GM21360 (cell line): ENCODE data around the gene KLF16.

ENCODE experiments used
- ATAC-seq: cut with Tn5 transposase; IDR thresholded peaks from one replicate; pipeline ENCODE4 v1.9.1; 2021; ENCODE audit warnings: mild to moderate bottlenecking, moderate library complexity; ENCODE audit not compliant: unreplicated experiment

The KLF16 gene

DNA sequence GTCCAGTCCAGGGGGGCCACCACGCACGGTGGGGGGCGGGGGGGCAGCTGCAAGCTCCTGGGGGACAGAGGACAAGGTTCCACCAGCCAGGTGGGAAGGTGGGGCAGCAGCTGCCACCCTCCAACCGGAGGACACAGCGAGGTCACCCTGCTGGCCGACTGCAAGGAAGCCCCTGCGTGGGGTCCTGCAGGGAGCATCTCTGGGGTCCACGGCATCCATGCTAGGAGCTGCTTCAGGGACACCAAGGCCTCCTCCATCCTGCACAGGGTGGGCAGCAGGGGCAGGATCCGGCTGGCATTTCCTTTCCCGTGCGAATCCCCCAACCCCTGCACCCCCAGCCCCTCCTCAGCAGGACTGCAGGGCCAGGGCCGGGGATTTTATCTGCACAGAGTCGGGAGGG is 8.3 kb upstream of the KLF16 start:
- ATAC-seq = no peak

DNA sequence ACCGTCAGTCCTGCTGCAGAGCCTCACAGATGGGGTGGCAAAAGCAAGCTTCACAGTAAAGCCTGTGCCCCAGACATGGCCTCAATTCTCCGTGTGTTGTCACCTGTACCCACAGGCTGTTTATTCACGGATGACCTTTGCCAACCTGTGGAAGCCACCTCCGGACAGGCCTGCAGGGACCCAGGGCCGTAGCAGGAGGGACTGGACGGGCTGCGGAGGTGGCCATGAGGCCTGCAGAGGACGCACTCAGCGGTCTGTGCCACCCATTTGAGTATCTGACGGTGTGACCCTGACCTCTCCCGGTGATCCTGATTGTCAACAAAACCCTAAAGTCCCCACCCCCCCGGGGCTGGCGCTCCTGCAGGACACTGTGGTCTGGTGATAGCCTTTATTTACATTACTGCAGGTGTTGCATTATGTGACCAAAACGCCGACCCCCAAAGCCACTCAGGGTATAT is 7.8 kb upstream of the KLF16 start:
- no peak for ATAC-seq

DNA sequence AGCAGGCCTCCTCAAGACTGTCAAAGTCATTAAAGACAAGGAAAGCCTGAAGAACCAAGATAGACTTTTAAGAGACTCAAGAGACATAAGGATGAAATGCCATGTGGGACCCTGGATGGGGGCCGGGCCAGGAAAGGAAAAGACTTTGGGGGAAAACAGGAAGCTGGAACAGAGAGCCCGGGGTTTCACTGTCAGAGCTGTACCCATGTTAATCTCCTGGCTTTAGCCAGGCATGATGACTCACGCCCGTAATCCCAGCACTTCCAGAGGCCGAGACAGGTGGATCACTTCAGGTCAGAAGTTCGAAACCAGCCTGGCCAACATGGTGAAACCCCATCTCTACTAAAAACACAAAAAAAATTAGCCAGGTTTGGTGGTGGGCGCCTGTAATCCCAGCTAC is 5.6 kb upstream of the KLF16 start:
- no peak for ATAC-seq

DNA sequence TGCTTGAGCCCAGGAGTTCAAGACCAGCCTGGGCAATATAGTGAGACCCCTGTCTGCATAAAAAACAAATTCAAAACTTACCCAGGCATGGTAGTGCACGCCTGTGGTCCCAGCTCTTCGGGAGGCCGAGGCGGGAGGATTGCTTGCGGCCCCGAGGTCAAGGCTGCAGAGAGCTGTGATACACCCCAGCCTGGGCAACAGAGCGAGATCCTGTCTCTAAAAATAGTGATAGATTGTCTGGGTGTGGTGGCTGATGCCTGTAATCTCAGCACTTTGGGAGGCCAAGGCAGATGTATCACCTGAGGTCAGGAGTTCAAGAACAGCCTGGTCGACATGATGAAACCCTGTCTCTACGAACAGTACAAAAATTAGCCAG is 4.0 kb upstream of the KLF16 start:
- ATAC-seq = no peak

DNA sequence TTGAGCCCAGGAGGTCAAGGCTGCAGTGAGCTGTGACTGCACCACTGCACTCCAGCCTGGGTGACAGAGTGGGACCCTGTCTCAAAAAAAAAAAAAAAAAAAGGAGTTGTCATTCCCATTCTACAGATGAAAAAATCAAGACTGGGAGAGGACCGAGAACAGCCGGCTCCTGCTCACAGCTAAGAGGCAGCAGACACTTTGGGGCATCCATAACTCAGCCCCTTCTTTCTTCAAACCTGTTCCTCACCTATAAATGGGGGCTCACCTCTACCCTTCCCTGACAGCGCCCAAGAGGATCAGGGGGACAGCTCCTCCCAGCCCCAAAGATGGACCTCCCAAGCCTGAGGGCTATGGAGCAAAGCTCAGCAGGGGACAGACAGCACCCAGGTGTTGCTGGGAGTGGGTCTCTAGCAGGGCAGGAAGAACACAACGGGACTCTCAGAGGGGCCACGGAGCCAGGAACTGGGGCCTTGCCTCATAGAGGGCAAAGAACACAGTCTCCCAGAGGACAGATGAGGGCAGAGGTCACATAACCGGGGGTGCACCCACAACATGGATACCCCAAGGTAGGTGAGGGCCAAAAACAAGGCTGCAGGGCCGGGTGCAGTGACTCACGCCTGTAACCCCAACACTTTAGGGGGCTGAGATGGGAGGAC is 3.4 kb upstream of the KLF16 start:
- ATAC-seq = no peak

DNA sequence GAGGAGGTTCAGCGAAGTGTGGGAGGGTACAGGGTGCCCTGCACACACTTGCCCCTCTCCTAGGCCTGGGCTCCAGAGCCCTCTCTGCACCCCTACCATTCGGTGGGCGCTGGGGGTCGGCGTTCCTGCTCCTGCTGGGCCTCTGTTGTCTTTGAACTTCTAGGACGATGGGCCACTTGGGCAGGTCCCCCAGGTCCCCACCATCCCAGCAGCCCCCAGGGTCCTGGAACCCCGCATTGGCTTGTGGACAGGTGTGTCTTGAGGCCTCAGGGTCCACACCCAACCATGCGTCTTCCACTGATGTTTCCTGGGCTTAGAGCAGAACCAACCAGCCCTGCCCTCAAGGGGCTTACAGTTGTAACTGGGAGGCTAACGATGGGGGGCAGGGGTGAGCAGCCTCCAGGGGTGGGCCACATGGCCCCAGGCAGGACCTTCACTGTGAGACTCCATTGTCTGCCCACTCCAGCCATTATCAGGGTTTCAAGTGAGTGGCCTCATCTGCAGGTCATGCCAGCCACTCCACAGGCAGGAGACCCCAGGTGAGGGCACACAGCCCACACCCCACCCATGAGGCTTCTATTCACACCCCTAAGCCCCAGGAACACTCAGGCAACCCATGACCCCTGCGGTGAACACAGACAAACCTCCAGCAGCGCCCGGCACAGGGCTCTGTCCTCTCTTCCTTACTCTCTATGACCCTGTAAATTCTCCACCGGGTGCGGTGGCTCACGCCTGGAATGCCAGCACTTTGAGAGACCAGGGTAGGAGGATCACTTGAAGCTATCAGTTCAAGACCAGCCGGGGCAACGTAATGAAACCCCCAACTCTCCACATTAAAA is 2.0 kb upstream of the KLF16 start:
- ATAC-seq = no peak

DNA sequence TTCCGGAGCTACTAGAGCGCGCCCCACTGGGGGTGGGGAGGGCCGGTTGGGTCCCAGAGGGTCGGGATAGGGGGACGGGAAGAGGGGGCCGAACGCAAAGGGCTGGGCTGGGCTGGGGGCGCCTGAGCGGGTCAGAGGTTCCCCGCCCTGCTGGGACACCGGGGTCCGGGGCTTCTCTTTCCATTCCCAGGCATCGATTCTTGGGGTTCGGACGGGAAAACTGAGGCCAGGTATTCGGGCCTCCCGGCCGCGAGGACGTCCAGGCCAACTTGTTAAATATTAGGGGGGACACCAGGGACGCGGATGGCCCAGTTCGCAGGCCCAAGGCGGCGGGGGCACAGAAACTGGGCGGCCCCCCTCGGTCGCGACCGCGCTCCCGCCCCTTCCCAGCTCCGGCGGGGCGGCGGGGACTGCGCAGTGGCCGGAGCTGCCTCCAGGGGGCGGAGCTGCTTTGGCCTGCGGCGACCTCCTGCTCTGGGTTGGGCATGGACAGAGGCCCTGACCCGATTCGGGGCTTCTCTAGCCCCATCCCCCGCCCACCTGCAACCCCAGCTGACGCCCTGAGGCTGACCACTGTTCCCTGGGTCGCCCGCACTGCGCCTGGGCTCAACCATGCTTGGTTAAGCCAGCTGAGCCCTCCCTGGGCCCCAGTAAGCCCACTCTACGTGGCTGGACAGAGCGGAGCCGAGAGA is 1.2 kb upstream of the KLF16 start:
- ATAC-seq = peak; percentile 24

DNA sequence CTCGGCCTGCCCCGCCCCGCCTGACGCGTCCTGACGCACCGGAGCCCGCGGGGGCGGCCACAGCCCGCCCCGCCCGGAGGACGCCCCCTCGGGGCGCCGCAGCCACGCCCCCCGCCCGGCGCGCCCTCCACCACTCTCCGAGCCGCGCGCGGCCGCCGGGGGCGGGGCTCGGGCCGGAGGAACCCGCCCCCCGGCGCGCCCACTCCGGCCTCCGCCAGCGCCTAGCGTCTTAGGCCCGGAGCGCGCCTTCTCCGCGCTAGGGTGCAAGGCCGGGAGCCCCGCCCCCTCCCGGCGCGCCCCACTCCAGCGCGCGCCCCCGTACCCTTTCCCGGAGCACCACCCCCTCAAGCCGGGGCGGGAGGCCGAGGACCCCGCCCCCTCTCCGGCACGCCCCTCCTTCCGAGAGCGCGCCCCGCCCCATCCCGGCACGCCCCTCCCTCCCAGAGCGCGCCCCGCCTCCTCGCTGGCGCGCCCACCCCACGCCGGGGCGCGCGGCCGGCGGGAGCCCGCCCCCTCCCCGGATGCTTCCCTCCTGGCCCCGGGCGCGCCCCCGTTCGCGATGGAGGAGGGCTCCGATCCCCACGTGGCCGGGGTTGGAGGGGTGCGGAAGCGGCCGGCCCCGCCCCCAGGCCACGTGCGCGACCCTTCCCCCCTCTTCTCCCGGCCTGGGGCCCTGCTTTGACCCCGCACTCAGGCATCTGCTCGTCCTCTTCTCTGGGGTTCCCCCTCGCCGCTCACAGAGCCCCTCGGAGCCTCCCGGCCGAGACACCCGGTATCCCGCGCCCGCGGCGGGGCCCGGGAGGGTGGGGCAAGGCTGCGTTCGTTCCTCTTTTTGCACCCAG is 480 bp upstream of the KLF16 start:
- peak; percentile 53 for ATAC-seq

DNA sequence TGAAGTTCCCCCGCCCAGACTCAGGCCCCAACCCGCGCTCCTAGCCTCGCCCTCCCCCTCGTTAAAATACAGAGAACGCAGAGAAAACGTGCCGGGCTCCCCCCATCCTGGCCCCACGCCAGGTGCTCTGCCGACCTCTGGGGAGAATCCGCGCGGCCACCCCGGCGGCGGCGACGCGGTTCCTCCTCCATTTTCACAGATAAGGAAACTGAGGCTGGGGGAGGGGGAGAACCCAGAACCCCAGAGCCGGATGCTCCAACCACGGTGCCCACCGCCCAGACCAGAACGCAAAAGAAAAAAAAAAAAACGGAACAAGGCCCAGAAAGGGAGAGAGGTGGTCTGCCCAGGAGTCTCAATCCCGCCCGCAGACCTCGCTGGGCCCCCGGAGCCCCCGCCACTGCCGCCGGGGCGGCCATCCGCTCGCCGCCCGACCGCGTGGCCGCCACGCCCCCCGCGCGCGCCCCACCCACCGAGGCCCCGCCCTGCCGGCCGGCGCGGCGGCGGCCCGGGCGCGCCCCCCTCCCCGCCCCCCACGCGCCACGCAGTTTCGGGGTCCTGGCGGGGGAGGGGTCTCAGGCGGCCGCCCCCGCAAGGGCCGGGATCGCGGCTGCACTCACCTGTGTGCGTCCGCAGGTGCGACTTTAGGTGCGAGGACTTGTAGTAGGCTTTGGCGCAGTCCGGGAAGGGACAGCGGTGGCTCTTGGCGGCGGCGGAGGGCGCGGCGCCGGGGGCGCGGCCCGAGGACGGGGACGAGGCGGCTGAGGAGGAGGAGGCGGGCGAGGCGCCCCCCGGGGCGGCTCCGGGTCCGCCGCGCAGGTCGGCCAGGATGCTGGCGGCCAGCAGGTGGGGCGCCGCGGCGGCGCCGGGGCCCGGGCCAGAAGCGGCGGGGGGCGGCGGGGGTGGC is 703 bp downstream of the KLF16 start:
- peak; percentile 6 for ATAC-seq

DNA sequence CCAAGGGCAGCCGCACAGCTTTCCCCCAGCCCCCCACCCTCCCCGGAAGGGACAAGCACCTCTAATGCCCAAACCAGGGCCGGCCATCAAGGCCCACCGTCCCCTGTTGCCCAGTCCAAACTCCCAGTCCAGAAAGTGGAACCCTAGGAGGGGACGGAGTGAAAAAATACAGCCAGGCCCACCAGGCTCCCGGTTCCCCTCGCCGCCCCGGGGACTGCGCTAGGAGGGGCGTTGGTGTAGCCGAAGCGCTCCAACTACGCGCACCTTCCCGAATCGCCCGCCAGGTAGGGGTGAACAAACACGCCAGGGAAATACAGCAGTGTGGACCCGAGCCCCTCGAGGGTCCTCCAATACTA is 1.3 kb downstream of the KLF16 start:
- no peak for ATAC-seq

DNA sequence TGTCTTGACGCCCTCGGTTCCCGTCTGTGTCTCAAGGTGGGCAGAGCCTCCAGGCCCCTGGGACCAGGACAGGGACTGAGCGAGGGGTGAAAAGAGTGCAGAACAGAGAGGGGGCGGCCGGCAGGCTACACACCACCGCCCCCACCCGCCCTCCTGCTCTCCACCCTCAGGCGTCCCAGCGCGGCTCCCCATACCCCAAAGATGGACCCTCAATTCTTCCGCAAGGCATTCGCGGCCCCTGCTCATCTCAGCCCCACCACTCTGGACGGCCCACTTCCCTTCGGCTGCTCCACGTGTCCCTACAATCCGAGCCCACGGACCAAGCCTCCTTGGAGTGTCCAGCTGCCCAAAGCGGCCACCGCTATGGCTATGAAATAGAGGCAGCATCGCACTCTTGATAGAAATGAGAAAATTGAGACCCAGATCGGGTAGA is 1.8 kb downstream of the KLF16 start:
- ATAC-seq = no peak

DNA sequence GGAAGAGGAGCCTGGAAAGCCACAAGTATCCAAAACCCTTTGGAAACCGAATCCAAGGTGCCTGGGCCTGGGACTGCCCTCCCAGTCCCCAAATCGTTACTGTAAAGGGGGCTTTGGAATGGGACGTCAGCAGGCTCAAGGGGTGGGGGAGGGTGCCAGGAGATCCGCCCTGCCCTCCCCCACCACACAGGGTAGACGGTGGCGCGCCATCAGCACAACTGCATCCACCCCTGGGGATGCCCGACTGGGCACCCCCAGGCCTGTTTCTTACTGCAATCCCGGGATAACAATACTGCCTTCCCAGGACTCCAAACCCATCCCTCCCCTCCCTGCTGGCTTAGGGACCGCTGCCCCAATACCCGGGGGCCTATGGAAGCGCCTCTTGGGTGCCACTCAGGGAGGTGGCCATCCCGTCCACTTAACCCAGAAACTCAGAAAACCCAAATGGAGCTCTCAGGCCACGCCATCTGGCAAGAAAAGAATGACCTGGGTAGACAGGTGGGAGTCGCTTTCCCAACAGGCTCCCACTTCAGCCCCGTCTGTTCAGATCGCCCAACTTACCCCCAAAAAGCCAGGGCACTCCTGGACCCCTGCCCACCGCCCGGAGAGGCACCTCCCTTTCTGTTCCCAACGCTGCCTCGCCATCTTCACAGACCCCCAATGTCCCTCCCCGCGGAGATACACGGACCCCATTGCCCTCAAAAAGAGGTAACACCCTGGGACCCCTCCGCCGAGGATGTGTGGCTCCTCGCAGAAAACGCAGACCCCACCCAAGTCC is 2.4 kb downstream of the KLF16 start:
- ATAC-seq = no peak

DNA sequence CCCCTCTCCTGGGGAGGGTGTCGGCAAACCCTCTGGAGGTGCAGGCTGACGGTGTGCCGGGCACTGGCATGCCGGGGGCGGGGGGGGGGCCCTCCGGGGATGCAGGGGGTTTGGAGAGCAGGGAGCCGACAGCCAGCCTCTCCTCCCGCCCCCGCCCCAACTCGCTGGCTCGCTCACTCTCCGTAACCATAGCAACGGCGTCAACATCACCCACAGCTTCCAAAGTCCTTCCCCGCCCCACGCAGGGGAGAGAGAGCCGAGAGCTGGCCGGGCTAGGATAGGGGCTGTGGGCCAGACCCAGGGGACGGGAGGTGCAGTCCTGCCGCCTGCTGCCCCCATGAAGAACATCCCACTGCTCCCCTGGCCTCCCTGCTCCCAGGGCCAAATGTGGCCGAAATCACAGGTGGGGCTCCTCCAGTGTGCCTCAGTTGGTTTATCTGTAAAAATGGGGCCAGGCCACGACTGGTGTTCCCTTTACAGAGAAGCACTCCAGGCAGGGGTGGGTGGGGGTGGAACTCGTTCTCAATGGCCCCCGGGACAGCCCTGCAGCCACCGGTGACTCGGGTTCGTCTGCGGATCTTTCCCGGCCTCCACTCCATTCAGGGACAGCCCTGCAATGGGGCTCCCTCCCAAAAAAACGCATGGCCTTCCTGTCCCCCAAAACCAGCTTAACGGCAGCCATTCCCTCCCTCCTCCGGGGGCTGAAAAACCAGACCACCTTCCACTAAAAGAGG is 3.2 kb downstream of the KLF16 start:
- no peak for ATAC-seq

DNA sequence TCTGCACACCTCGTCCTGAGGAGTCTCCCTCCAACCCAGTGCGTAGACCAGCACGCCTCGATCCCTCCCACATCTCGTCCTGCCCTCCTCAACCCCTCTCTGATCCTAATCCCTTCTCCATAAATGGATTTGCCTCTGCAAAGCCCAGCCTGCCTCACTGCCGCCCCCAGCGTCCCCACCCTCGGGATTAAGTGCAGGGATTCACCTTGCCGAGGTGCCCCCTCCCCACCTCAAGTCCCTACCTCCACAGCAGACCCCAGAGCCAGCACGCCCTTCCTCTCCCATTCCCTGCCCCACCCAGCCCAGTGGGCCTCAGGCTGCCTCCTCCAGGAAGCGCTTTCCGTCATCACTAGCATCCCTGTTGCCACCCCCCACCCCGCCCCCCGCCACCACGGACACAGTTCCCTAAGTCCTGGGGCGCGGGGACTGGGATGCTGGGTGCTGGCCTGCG is 4.0 kb downstream of the KLF16 start:
- no peak for ATAC-seq

DNA sequence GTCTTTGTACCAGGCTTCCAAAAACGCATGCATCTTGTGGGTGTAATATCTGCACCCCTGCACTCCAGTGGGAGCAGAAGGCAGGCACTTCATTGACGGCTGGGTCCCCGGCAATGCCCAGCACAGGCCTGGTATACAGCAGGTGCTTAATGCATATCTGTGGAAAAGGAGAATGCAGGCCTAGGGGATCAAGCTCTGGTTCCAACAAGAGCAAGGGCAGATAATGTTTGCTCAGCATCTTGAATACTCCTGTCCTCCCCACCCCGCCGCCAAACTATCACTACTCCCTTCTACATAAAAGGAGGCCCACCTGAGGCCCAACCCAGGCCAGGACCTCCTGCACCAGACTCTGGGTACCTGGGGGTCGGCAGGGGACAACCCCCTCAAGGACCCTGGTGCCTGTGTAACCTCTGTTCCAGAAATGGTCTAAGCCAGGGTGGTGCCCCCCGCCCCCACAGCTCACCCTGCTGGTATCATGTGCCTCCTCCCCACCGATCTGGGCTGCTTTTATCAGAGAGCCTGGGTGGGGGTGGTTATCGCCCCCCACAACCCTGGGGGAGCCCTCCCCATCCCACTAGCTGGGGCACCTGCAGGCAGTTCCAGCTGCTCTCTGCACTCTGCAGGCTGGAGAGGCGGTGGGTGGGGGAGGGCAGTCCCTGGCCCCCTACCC is 4.8 kb downstream of the KLF16 start:
- ATAC-seq = no peak

DNA sequence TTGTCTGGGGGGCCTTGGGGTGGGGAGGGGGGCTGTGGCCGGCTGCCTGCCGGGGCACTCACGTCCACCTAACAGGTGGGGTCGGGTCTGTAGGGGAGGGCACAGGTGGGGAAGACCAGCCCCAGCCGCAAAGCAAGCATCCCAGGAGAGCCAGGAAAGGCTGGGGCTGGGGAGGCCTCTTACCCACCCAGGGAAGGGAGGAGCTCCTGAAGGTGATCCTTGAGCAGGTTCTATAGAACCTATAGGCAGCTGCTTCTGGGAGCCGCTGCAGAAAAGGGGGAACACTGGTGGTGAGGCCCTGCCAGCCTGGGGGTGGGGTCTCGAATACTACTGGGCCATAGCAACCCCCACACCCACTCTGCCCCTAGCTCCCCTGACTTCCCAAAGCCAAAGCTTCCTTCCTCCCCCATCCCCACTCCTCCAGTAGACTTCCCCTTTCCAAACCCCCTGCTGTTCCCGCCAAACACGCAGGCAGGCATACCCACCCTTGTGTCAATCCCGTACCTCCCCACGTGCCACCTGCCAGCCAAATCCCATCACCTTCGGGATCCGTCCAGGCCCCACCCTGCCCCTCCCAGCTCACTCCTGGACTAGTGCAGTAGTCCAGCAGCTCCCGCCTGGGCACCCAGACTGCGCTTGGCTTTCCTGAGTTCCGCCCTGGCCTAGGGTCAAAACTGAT is 5.6 kb downstream of the KLF16 start:
- no peak for ATAC-seq
